DOHH2 (cell line): ENCODE data around the gene GRM4.

ENCODE experiments used
- H3F3A ChIP-seq: fragments of 200-600 bp; sonication (generic), shearing (Covaris generic); 2 replicates; pipeline ENCODE4 v1.6.0; 2016; ENCODE audit warnings: antibody characterized with exemption, mild to moderate bottlenecking; ENCODE audit not compliant: control insufficient read depth, insufficient read depth
- H3K27ac ChIP-seq: fragments of 200-600 bp; sonication (generic); 2 replicates; pipeline ENCODE4 v1.5.1; 2014; ENCODE audit warnings: low read depth, mild to moderate bottlenecking, low read length, moderate library complexity
- H3K27me3 ChIP-seq: fragments of 200-600 bp; sonication (generic); 2 replicates; pipeline ENCODE4 v1.6.1; 2014; ENCODE audit warnings: mild to moderate bottlenecking, low read length, mixed read lengths; ENCODE audit not compliant: control insufficient read depth
- H3K36me3 ChIP-seq: fragments of 200-600 bp; sonication (generic); 2 replicates; pipeline ENCODE4 v1.6.1; 2014; ENCODE audit warnings: mild to moderate bottlenecking, low read length, moderate library complexity, mixed read lengths; ENCODE audit not compliant: control insufficient read depth
- H3K4me1 ChIP-seq: fragments of 200-600 bp; sonication (generic); 2 replicates; pipeline ENCODE4 v1.6.1; 2014; ENCODE audit warnings: mild to moderate bottlenecking, low read length, mixed read lengths; ENCODE audit not compliant: control insufficient read depth
- H3K4me2 ChIP-seq: fragments of 200-600 bp; sonication (generic); 2 replicates; pipeline ENCODE4 v1.6.0; 2014; ENCODE audit warnings: mild to moderate bottlenecking, low read length, moderate library complexity
- H3K4me3 ChIP-seq: fragments of 200-600 bp; sonication (generic); 2 replicates; pipeline ENCODE4 v1.5.1; 2014; ENCODE audit warnings: mild to moderate bottlenecking, low read length, mixed read lengths
- H3K79me2 ChIP-seq: fragments of 200-600 bp; sonication (generic); 2 replicates; pipeline ENCODE4 v1.6.1; 2014; ENCODE audit warnings: mild to moderate bottlenecking, low read length, mixed read lengths; ENCODE audit not compliant: control insufficient read depth
- H3K9me2 ChIP-seq: fragments of 200-600 bp; sonication (generic); replicated peaks from 2 replicates; pipeline ENCODE4 v1.6.1; 2014; ENCODE audit warnings: mild to moderate bottlenecking, low read length, mixed read lengths; ENCODE audit not compliant: control insufficient read depth
- H3K9me3 ChIP-seq: fragments of 200-600 bp; sonication (generic); 2 replicates; pipeline ENCODE4 v1.6.1; 2014; ENCODE audit warnings: antibody characterized with exemption, low read length, mixed read lengths; ENCODE audit not compliant: control insufficient read depth, insufficient read depth
- H4K20me1 ChIP-seq: fragments of 200-600 bp; sonication (generic); 2 replicates; pipeline ENCODE4 v1.6.0; 2014; ENCODE audit warnings: low read depth, mild to moderate bottlenecking, antibody characterized with exemption, low read length, moderate library complexity; ENCODE audit not compliant: control insufficient read depth, insufficient read depth
- EZH2phosphoT487 ChIP-seq: fragments of 200-600 bp; sonication (generic); IDR thresholded peaks from 2 replicates; pipeline ENCODE4 v1.6.1; 2017; ENCODE audit warnings: borderline replicate concordance, mild to moderate bottlenecking, antibody characterized with exemption, low read length, moderate library complexity, mixed read lengths
- TF ChIP-seq, protein P1 (sequence below): fragments of 200-600 bp; sonication (generic); IDR thresholded peaks from one replicate; pipeline ENCODE4 v1.5.1; 2014; ENCODE audit warnings: antibody characterized with exemption, mild to moderate bottlenecking, low read depth, low read length; ENCODE audit not compliant: poor library complexity, severe bottlenecking

GRM4 gene

DNA sequence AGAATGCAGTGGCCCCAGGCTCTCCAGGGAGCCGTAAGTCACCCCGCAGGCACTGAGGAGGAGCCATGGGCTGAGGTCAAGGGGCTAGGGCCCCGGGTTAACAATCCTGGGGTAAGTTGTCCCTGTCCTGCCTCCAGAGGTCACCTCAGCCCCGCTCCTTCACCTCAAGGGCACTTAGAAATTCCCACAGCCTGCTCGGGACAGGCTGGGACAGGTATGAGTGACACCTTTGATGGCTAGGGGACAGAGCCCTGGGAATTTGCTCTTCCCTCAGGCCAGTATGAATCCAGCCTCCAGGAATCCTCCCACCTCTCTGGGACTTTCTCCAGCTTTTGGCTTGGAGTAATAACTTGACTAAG, 3.5 kb upstream of the GRM4 start:
- H3K79me2 ChIP-seq, result no peaks in the 10 kb centered on the region
- H3K36me3 ChIP-seq, result no peaks in the 10 kb centered on the region
- H3K4me2 ChIP-seq, result no peak overlapping the region
- TF ChIP-seq, protein P1, sequence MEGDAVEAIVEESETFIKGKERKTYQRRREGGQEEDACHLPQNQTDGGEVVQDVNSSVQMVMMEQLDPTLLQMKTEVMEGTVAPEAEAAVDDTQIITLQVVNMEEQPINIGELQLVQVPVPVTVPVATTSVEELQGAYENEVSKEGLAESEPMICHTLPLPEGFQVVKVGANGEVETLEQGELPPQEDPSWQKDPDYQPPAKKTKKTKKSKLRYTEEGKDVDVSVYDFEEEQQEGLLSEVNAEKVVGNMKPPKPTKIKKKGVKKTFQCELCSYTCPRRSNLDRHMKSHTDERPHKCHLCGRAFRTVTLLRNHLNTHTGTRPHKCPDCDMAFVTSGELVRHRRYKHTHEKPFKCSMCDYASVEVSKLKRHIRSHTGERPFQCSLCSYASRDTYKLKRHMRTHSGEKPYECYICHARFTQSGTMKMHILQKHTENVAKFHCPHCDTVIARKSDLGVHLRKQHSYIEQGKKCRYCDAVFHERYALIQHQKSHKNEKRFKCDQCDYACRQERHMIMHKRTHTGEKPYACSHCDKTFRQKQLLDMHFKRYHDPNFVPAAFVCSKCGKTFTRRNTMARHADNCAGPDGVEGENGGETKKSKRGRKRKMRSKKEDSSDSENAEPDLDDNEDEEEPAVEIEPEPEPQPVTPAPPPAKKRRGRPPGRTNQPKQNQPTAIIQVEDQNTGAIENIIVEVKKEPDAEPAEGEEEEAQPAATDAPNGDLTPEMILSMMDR, result no peak
- TF ChIP-seq EZH2phosphoT487, result no peak
- H3K9me3 ChIP-seq, result no peaks in the 10 kb centered on the region
- H3K4me1 ChIP-seq, result peaks cover 29% of the 10 kb centered on the region
- no peak overlapping the region for H3K4me3 ChIP-seq
- no peaks in the 10 kb centered on the region for H3F3A ChIP-seq
- peaks cover 72% of the 10 kb centered on the region for H3K27me3 ChIP-seq
- H3K9me2 ChIP-seq, result no peaks in the 10 kb centered on the region
- no peaks in the 10 kb centered on the region for H4K20me1 ChIP-seq
- no peak overlapping the region for H3K27ac ChIP-seq

GRCh38 chr6:34148631-34149451, 3.0 kb upstream of the GRM4 start:
- Histone ChIP-seq H3K4me3 (no peak overlapping the region), H3K36me3 (no peaks in the 10 kb centered on the region), H3F3A (no peaks in the 10 kb centered on the region), H3K9me2 (no peaks in the 10 kb centered on the region), H3K4me1 (peaks cover 29% of the 10 kb centered on the region), H3K79me2 (no peaks in the 10 kb centered on the region), H4K20me1 (no peaks in the 10 kb centered on the region), H3K9me3 (no peaks in the 10 kb centered on the region), H3K27ac (no peak overlapping the region), H3K4me2 (no peak overlapping the region), H3K27me3 (peaks cover 72% of the 10 kb centered on the region)
- TF ChIP-seq, protein P1, result no peak
- no peak for TF ChIP-seq EZH2phosphoT487

GRCh38 chr6:34147906-34148630, 2.2 kb upstream of the GRM4 start:
- Histone ChIP-seq H3F3A (no peaks in the 10 kb centered on the region), H3K79me2 (no peaks in the 10 kb centered on the region), H3K9me2 (no peaks in the 10 kb centered on the region), H4K20me1 (peaks cover 3% of the 10 kb centered on the region; the same call in 1 of the 2 replicates), H3K27ac (no peak overlapping the region), H3K4me2 (peak overlapping the region; percentile 21; the same call in 1 of the 2 replicates), H3K9me3 (no peaks in the 10 kb centered on the region), H3K4me3 (no peak overlapping the region), H3K27me3 (peaks cover 75% of the 10 kb centered on the region), H3K36me3 (no peaks in the 10 kb centered on the region), H3K4me1 (peaks cover 35% of the 10 kb centered on the region)
- TF ChIP-seq EZH2phosphoT487, result no peak
- TF ChIP-seq, protein P1, result no peak
